Kidney (tissue), 14 donors: ENCODE measurements around the gene POC1A. TPM values are rescaled to one million over a fixed set of nuclear protein-coding genes. Genes with fewer than 3 reads are reported as not detected.
A peak's percentile ranks its signal among the peaks of the same experiment; 100 is the strongest.

ENCODE experiments used
- DNase-seq, 5 donors: peaks; one replicate each; pipeline ENCODE4 v3.0.0-alpha.2; 2013 to 2020
- FAIRE-seq: peaks from 2 replicates; lab custom pipeline; 2012; peaks lifted over from hg19 to GRCh38; lab: Jason Lieb, UNC
- H3K27ac ChIP-seq, 2 donors: one replicate each; pipeline ENCODE4 v1.7.0; 2013; ENCODE audit warnings: low read depth in 2 of 2, low read length in 2 of 2, inconsistent platforms in 1 of 2
- H3K27me3 ChIP-seq: one replicate; pipeline ENCODE4 v1.7.1; 2013; ENCODE audit warnings: low read length, inconsistent platforms; ENCODE audit not compliant: control insufficient read depth, insufficient read depth
- H3K36me3 ChIP-seq, 3 donors: one replicate each; pipeline versions ENCODE4 v1.7.0 to v1.7.1; 2013; ENCODE audit warnings: low read length in 3 of 3, control low read depth in 1 of 3, inconsistent platforms in 1 of 3; ENCODE audit not compliant: insufficient read depth in 3 of 3, control insufficient read depth in 2 of 3
- H3K4me1 ChIP-seq, 3 donors: one replicate each; pipeline versions ENCODE4 v1.7.0 to v1.7.1; 2013; ENCODE audit warnings: low read length in 3 of 3, inconsistent platforms in 1 of 3, low read depth in 1 of 3; ENCODE audit not compliant: control insufficient read depth in 2 of 3, insufficient read depth in 2 of 3
- H3K4me3 ChIP-seq, 3 donors: one replicate each; pipeline versions ENCODE4 v1.7.0 to v1.8.1; 2013; ENCODE audit warnings: low read length in 3 of 3, control low read depth in 1 of 3, inconsistent platforms in 1 of 3
- H3K9ac ChIP-seq, 3 donors: one replicate each; pipeline versions ENCODE4 v1.7.0 to v1.7.1; 2013; ENCODE audit warnings: low read length in 3 of 3, control low read depth in 1 of 3, inconsistent platforms in 1 of 3
- H3K9me3 ChIP-seq, 3 donors: one replicate each; pipeline versions ENCODE4 v1.7.0 to v1.7.1; 2013; ENCODE audit warnings: low read length in 3 of 3, control low read depth in 1 of 3, inconsistent platforms in 1 of 3; ENCODE audit not compliant: control insufficient read depth in 2 of 3, insufficient read depth in 1 of 3
- CTCF ChIP-seq: IDR thresholded peaks from 3 replicates; pipeline ENCODE4 v1.5.1; 2012; ENCODE audit warnings: mild to moderate bottlenecking, moderate library complexity, borderline replicate concordance; ENCODE audit not compliant: insufficient read depth; ENCODE audit errors: extremely low read depth
- intact Hi-C: fragments of 100-400 bp; cut with DNase I; formaldehyde crosslinking; loops from one replicate; pipeline ENCODE4 v1.11.1; 2022
- polyA plus RNA-seq: library from polyadenylated mRNA; stranded (reverse); fragments of 350-450 nt; fragmentation: Illumina TruSeq; extraction: RNeasy Lipid Tissue Mini Kit (QIAGEN cat#74804); gene quantifications from one replicate; pipeline ENCODE4 v1.2.3, GENCODE V29; 2014; ENCODE audit warnings: low read depth, low replicate concordance; ENCODE audit not compliant: insufficient read depth
- total RNA-seq: library from RNA; stranded (reverse); fragmentation: NEBNext Ultra II Directional; extraction: Animal tissue kit (Norgen Biotek cat#: 25700); gene quantifications from one replicate; pipeline ENCODE4 v1.2.1, GENCODE V29; 2021
- donor health status: control.
- donor health status: control.
- donor health status: control.
- donor health status: control.
- donor health status: control.
- donor health status: DM: yes; HTN: yes; CAD: no.
- donor health status: Normal renal cell carcinoma (clear cell type).

The POC1A gene
- total and polyA plus RNA-seq, 2 donors from 2014 or later, result 2.2 to 2.5 TPM

DNA sequence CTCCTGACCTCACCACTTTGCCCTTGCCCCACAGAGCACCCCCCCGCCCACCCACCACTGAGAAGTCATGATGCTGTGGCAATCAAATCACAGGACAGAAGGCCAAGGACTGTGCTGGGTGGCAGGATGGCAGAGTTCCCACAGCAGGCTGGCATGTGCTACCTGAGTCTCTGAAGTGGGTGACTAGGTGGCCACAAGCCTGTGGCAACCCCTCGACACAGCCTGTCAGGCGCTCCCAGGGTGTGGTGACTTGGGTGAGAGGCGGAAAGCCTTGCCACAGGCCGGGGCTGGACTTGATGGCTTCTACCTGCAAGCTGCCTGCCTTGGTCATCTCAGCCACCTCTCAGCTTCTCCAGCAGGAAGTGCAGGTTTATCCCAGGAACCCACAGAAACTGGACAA, 82.2 kb downstream of the POC1A start:
- no peak overlapping the region for H3K27ac ChIP-seq
- no peak for DNase-seq
- TF ChIP-seq CTCF, result no peak

DNA sequence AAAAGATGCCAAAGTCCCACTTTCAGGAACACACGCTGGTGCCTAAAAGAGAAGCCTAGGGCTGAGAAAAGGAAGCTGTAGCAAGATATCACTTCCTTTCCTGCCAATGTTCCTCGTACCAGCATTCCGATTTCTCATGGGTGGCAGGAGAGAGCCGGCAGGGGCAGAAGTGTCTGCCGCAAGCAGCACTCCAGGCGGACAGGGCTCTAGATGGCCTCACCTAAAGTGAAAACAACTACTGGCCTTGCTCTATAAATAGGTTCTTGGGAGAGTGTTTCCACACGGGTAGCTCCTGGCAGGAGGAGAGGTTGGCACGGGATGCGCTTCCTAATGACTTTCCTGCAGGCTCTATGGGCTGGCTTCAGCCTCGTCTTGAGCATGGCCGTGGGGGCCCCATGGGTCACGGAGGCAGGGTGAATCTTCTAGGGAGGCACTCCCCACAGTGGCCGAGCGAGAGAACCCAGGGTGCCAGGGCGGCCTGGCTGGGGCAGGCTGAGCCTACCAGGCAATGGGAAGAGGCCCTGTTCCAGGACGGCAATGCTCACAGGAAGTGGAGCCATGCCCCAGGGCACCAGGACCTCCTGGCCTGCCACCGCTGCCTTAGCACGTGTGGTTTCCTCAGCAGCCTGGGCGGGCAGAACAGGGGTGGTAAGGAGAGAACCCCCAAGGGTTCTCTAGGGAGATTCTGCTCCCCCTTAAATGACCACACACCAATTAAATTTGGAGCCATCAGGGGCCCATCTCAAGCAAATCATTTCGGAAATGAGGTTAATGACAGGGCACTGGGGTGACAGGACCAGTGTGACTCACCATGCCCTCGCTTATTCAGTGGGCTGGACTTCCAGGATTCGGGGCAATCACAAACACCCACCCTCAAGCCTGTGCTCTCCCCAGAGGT, 83.2 kb downstream of the POC1A start:
- H3K27ac ChIP-seq, result peak overlapping the region in 1 of 2 donors; percentile 13
- intact Hi-C loops, result no loop called here
- no peaks in the 10 kb centered on the region for H3K9me3 ChIP-seq
- FAIRE-seq (no peak), DNase-seq (no peak)
- TF ChIP-seq CTCF, result no peak
- H3K9ac ChIP-seq, result peak overlapping the region in 1 of 3 donors; percentile 34
- H3K4me3 ChIP-seq, result no peak overlapping the region
- H3K27me3 ChIP-seq, result no peaks in the 10 kb centered on the region
- H3K4me1 ChIP-seq, result peaks cover 0 to 2% (median 0%) of the 10 kb centered on the region in 3 donors
- no peaks in the 10 kb centered on the region for H3K36me3 ChIP-seq

More for the DNA sequence above, 82.2 kb downstream of the POC1A start:
- no peak for FAIRE-seq
- H3K9me3 ChIP-seq, result no peaks in the 10 kb centered on the region
- no peaks in the 10 kb centered on the region for H3K27me3 ChIP-seq
- H3K4me1 ChIP-seq, result peaks cover 0 to 2% (median 0%) of the 10 kb centered on the region in 3 donors
- H3K4me3 ChIP-seq, result no peak overlapping the region
- H3K36me3 ChIP-seq, result no peaks in the 10 kb centered on the region
- intact Hi-C loops, result no loop called here
- H3K9ac ChIP-seq, result no peak overlapping the region

DNA sequence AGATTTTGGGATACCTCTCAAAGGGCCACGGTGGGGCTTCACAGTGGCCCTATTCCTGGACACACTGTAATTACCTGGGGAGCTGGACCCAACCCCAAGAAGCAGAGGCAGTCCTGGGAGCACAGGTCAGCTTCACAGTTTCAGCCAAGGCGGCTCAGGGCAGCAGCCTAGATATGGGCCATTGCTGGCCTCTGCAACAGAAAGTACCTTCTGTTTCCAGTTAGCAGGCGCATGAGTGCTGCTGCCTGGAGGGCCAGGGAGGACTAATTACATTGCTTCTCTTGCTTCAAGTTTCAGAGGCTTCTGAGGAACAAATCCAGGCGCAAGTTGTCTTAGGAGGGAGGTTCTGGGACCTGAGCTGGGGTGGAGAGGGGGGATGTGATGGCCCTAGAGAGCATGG, 84.4 kb downstream of the POC1A start:
- Histone ChIP-seq H3K4me3 (no peak overlapping the region), H3K27ac (no peak overlapping the region), H3K36me3 (no peaks in the 10 kb centered on the region), H3K9me3 (no peaks in the 10 kb centered on the region), H3K4me1 (peaks cover 0 to 2% (median 0%) of the 10 kb centered on the region in 3 donors), H3K27me3 (no peaks in the 10 kb centered on the region), H3K9ac (no peak overlapping the region)
- FAIRE-seq (no peak), DNase-seq (no peak)
- intact Hi-C loops, result no loop called here
- TF ChIP-seq CTCF, result no peak
